NCI-H1105 (cell line): Measurements from ENCODE around the gene LASP1NB.
A peak's percentile ranks its signal among the peaks of the same experiment; 100 is the strongest.
"Not testable (repeated sequence)": the region's sequence is repeated elsewhere in the genome, so short reads cannot be mapped to it uniquely, and the experiment has no call there.

Experiments used
- DNase-seq: peaks from one replicate; lab custom pipeline; 2025; lab: John Stamatoyannopoulos, UW

The LASP1NB gene

DNA sequence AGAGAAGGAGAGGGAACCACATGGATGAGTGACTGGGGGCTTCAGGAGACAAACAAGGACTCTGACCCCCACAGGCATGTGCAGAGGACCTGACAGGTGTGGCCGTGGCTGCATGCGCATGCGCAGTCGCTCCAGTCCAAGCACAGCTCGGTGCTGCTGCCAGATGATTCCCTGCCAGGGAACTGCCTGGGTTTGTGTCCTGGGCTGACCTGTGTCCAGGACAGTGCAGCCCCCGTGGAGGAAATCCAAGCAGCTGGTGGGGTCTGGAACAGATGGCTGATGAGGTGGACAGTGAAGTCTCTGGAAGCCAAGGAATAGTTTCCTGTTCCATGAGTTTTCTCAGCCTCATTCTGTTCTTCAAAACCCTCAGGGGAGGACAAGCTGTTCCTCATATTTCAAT, 28.2 kb upstream of the LASP1NB start:
- no peak for DNase-seq

DNA sequence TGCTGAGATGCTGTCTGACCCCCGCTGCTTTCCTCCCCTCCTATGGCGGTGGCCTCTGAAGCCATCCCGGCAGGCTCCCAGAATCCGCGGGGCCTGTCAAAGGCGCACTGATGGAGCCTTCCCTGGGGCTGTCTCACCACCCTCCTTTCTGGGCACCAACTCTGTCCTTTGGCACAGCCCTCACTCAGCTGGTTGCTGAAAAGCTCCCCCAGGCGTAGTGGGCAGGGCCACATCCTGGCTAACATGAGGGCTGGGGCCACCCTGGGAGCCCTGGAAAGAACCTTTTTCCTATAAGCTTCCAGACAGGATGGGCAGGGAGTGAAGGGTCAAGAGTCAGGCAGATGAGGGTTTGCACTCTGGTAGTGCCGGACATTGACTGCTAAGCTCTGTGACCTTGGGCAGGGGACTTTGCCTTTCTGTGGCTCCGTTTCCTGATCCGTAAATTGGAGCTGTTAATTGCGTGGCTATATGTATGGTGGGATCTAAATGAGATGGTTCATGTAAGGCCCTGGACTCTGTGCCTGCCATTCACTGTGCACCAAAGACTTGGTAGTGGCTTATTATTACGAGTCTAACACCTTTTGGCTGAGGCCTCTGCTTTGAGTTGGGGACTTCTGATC, 27.6 kb upstream of the LASP1NB start:
- DNase-seq = no peak

DNA sequence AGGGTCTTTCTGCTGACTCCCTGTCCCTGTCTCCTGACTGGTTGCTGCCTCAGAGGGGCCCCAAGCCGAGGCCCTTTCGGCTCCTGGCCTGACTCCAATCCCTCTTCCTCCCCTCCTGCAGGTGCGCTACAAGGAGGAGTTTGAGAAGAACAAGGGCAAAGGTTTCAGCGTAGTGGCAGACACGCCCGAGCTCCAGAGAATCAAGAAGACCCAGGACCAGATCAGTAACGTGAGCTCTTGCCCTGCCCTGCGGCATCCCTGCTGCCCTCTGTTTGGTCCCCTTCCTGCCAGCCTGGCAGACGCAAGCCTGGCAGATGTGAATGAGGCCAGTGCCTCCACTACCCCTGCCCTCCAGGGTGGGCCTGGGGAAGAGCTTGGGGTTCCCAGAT, 27.1 kb upstream of the LASP1NB start:
- DNase-seq = no peak

DNA sequence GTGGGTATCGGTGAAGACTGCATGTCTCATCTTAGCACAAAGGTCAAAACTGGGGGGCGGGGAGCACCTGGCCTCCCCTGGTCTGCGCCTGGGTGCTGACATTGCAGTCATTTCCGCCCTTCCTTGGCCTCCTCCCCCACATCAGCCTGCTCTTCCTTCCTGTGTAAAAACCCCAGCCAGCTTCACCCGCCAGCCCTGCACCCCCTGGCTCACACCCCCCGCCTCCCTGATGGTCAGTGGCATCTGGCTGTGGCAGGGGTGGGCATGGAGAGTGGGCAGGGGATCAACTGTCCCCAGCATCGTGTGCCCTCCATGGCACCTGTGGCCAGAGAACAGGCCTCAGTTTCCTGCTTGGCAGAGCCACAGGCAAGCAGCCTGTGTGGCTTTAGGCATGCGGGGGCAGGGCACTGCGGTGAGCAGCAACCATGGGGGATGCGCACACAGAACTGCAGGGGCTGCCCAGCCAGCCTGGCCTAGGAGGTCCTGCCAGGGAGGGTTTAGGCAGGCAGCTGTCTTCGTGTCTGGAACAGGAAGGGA, 26.5 kb upstream of the LASP1NB start:
- no peak for DNase-seq

DNA sequence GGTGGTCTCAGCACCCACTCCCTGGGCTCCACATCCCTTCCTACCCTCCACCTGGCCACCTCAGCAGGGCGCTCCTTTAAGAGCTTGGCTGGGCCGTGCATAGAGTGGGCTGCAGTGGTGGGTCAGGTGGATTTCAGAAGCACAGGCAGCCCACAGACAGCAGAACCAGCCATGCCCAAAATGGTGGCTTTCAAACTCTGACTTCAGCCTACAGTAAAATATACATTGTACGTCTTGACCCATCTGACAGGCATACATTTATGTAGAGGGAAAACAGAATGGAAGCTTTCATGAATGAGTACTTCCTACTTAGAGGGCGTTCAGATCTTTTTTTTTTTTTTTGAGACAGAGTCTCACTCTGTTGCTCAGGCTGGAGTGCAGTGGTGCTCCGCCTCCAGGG, 26.0 kb upstream of the LASP1NB start:
- no peak for DNase-seq

DNA sequence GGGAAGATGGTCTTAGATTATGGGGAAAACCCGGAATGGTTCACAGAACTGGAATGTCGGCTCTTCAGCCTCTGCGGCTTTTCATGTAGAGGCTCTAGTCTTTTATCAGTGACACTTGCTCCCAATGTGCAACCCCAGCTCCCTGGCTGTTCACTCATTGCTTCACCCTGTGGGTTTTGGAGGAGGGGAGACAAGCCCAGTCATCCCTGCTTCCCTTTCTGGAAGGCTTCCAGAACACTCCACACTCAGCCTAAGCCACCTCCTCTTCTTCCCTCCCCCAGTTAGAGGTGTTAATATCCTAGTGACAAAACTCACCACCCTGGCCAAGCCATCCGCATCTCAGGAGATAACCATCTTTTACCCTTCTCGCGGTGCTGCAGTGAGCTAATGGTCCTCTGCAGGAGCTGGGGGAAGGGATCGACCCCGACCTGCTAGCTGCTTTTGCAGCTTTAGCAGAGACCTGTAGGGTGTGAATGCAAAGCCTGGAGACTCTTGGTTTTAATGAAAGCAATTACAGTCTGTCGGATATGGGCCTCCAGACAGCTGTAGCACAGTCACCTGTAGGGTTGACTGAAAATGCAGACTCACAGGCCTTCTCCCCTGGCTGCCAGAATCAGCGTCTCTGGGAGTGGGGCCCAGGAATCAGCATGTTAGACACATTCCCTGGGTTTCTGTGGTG, 24.3 kb upstream of the LASP1NB start:
- peak; percentile 7 for DNase-seq

DNA sequence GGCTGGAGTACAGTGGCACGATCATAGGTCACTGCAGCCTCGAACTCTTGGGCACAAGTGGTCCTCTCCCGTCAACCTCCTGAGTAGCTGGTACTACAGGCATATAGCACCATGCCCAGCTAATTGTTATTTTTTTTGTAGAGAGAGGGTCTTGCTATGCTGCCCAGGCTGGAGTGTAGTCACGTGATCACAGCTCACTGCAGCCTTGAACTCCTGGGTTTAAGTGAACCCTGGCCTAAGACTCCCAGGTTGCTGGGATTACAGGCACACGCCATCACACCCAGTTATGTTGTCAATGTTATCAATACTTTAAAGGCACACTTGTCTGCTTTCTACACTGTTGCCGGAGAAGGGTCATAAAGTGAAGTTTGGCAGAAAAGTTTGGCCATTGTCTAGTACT, 22.0 kb upstream of the LASP1NB start:
- DNase-seq = no peak

DNA sequence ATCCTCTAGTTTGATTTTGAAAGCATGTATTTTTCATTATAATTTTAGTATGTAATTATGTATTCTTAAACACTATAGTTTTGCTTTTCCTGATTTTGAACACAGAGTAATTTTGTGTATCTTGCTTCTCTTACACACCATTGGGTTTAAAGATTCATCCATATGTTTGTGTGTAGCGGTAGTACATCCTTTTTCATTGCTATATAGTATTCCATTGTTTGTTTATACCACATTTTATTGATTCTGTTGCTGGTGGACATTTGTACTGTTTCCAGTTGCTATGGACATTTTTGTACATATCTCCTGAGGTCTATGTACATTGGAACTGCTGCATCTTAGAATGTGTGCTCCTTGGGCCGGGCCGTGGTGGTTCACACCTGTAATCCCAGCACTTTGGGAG, 20.5 kb upstream of the LASP1NB start:
- DNase-seq = no peak

DNA sequence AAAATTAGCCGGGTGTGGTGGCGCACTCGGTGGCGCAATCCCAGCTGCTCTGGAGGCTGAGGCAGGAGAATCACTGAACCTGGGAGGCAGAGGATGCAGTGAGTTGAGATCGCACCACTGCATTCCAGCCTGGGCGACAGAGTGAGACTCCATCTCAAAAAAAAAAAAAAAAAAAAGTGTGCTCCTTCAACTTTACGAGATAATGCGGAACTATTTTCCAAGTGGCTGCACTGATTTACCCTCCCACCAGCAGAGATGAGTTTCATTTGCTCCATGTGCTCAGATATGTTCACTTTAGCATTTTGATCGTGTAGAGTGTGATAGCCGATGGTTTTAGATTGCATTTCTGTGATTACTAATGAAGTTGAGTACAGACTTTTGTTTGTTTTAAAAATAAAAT, 20.0 kb upstream of the LASP1NB start:
- DNase-seq = no peak

DNA sequence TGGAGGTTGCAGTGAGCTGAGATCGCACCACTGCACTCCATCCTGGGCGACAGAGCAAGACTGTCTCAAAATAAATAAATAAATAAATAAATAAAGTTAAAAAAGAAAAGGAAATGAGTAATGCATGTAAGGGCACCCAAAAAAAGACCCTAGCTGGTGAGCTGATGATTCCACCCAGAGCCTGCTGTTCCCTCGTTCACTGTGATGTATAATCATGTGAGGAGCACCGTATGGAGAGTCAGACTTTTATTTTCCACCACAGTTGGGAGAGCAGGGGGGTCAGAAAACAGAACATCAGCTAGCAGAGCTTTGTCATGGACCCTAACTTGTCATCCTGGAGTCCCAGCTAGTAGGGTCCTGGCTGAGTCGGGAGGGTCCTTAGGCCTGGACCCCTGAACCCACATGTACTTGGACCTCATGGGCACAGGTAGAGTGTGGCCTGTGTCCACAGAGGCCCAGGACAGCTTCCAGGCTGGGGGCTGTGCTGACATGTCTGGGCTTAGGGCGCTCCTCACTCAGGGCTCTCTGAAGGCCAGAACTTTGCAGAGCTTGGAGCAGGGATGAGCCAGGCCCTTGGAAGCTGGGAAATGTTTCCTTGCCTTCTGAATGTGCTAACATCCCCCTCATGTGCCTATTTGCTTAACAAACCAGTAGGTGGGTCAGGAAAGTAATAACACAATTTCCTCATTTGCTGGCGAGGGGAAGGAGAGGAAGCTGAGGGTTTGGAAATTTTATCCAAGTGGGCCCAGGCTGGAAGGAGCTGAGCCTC, 18.8 kb upstream of the LASP1NB start:
- no peak for DNase-seq

DNA sequence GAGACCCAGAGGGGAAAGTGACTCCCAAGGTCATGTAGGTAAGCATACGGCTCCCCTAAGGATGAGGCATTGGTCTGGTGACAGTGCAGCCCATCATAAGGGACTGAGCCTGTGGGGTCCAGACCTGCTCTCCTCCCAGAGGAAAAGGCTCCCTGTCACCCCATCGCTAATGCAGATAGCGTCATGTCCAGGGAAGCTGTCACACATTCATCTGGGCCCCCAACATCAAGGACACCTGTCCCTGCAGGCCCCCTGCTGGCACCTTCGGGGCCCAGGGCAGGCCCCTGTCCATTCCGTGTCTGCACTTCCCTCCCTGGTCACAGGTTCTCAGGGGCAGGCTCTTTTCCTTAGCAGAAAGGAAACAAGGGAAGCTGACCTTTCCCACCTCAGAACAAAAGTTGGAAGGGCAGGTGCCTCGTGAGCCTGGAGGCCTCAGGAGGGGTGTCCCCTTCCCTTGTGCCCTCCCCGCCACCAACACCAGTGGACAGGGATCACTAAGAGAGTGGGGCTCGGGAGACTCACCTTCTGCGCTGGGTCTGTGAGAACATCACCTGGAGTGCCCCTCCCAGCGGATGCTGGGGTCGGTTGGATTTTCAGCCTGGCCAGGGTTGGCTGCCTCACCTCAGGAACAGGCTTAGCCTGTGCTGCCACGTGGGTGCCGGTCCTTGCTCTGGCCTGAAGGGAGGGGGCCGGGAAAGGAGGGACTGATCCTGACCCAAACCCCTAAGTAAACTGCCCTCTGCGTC, 17.3 kb upstream of the LASP1NB start:
- DNase-seq = no peak

DNA sequence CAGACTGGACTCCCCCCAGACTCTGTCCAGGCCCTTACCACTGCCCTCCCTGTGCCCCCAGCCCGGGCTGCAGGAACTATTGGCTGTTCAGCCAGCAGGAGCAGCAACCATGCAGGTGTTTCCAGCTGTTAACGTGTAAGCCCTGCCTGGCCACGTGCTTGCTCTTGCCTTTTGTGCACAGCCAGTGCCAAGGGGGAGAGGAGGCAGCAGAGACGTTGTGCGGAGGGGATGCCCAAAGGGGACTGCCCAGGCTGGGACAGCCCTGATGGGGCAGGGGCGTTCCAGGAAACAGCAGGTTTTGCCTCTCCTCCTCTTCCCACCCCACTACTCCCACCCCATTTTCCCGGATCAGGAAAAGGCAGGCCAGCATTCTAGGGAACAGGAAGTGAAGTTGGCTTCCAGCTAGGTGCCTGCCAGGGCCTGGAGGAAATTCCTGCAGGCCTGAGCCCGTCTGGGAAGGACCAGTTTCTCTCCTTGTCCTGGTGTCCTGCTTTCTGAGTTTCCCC, 16.7 kb upstream of the LASP1NB start:
- no peak for DNase-seq

DNA sequence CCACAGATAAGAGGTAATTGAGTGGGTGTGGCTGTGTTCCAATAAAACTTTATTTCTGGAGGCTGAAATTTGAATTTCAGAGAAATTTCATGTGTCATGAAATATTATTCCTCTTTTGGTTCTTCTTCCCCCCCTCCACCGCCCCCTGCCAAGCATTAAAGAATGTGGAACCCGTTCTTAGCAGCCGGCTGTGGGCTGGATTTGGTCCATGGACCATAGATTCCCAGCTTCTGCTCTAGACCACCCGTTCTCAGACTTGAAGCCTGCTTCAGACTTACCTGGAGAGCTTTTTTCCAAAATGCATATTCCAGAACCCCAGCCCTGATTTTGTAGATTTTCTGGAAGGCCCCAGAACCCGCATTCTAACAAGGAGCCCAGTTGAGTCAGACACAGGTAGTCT, 15.1 kb upstream of the LASP1NB start:
- DNase-seq = no peak

DNA sequence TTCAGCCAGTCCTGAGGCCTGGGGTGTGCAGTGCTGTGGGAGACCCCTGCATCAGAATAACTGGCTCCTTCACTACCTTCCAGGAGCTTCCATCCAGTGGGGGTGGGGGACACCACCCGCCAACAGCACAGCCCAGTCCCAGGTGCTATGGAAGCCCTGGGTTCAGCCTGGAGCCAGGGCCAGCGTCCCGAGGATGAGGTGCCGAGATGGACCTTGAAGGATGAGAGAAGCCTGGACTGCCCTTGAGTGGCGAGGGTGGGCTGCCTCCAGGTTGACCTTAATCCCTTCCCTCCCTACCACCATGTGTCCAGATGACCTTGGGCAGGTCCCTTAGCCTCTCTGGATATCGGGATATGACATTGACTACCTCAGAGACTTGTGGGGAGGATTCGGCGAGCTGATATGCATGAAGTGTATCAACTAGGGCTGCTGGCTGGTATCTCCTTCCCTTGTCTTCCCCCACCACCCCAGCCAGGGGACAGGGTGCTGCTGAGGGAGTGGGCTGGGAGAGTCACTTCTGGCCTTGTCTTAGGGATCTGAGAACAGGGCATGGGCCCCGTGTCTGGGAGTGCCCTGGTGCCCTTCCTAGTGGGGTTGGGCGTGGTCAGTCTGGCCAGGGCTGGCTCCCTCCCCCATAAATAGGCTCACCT, 14.2 kb upstream of the LASP1NB start:
- DNase-seq = no peak

DNA sequence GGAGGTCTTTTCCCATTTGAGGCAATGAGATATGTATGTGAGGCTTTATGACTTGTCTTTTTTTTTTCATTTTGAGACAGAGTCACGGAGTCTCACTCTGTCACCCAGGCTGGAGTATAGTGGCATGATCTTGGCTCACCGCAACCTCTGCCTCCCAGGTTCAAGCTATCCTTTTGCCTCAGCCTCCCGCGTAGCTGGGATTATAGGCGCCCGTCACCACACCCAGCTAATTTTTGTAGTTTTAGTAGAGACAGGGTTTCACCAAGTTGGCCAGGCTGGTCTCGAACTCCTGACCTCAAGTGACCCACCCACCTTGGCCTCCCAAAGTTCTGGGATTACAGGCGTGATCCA, 13.7 kb upstream of the LASP1NB start:
- DNase-seq = not testable (repeated sequence)

DNA sequence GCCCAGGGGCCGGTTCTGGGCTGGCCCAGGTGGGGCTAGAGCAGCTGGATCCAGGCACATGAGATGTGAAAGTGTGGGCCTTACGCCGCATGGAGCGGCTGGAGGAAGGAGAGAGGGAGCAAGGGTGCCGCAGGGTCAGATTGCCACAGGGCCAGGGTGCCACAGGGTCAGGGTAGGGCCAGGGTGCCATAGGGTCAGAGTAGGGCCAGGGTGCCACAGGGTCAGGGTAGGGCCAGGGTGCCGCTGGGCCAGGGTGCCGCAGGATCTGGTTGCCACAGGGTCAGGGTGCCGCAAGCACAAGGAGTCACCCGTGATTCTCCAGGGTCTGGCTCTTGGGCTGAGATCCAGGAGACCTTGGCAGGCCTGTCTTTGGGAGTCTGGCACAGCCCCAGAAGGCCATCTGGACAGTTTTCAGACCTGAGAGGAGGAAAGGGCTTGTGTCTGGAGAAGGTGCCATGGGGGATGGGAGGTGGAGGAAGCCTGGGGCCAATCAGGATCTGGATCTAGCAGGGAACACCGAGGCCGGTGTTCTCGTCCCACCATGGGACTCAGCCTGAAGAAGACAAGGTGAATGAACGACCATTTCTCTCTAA, 13.1 kb upstream of the LASP1NB start:
- DNase-seq = no peak

DNA sequence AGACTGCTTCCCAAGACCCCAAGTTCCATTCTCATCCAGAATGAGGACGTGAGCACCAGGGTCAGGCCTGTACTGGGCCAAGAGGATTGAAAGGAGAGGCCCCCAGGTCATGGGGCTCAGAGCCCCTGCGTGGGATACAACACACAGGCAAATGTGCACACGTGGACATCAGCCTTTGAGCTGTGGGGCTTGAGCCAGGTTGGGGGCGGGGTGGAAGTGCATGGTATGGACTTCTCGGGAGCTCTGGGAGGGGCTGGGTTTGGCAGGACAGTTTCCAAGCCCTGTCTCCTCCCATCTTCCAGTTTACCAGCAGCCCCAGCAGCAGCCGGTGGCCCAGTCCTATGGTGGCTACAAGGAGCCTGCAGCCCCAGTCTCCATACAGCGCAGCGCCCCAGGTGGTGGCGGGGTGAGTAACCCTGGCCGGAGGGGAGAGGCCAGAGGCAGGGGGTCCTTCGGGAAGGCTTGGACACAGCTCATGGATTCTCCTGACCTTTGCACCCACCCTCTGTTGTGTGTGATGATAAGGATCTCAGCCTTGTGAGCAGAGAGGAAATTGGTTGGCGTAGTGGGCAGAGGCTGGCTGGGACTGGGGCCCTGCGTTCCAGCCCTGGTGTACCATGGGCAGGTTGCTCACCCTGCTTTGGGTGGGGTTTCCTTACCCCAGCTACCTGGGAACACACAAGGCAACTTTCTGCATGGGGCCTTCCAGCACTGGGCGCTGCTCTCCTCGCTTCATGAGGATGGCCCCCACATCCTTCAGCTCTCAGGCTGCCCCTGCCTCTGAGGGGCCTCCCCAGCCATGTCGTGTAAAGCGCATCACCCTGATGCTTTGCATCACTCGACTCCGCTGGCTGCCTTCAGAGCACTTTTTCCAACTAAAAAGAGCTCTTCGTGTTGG, 10.4 kb upstream of the LASP1NB start:
- no peak for DNase-seq

DNA sequence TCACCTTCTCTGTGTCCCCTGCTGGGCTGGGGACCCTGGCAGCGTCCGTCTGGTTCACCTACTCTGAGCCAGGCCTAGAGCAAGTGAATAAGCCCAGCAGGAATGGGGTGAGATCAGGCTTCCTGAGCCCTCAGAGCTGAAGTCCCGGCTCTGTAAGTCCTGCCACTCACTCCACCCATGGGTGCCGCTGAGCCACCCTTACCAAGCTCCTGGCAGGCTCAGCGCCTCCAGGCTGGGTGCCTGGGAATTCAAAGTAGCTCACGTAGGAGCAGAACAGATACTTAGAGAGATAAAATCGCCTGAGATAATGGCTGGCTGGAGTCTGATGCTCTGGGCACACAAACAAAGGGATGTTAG, 9.8 kb upstream of the LASP1NB start:
- DNase-seq = no peak

DNA sequence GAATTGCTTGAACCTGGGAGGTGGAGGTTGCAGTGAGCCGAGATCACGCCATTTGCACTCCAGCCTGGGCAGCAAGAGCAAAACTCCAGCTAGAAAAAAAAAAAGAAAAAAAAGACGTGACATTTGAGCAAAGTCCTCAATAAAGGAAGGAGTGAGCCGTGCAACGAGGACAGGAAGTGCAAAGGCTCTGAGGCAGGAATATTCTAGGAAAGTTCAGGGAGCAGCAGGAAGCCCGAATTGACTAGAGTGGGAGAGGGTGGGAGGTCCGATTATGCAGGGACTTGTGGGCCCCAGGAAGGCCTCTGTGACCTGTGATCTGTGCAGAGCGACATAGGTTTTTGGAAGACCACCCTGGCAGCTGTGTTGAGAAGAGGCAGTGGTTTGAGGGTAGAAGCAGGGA, 8.6 kb upstream of the LASP1NB start:
- no peak for DNase-seq

DNA sequence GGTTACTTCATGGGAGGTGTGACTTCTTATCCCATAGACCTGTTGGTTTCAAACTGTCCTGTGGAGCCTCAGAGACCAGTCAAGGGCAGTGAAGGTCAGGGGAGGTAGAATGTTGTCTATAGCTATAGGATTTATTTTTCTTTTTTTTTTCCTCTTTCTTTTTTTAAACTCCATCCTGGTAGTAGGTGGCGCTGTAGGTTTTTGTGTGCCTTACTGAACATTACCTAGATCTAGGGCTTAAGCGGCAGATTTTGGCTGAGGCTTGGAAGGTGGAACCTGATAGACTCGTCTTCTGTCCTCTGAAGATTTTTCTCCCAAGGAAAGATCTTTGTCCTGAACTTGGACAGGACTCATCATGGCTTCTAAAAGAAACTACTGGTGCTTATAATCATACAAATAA, 8.2 kb upstream of the LASP1NB start:
- DNase-seq = no peak
